NCI-H82 treated with DMSO at 0.1 percent for 48 hours (cell line): Measurements from ENCODE around the gene MLLT1.

Experiments used
- DNase-seq: peaks from one replicate; lab custom pipeline; 2025; ENCODE audit not compliant: unreplicated experiment; lab: John Stamatoyannopoulos, UW

The MLLT1 gene

GRCh38 chr19:6259312-6259861 is 20.4 kb downstream of the MLLT1 start:
- DNase-seq = no peak

DNA sequence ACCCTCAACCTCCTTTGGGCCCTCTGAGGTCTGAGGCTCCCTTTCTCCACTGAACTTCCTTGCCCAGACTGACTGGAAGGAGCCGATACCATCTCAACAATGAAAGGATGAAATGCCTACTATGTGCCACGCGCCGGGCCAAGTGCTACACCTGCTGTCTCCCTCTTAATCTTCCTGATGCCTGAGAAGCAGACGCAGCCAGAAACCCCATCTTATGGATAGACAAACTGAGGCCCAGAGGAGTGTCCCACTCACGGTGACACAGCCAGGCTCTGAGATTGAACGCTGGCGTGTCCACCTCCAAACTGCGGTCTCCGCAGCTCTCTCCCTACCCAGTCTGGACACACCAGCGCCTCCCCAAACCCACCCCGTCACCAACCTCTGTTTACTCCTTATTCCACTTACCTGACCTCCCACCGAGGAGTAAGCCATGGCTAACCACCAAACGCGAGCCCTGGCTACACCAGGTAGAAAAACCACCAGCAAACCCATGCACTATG is 20.9 kb downstream of the MLLT1 start:
- DNase-seq = no peak

- no peak for DNase-seq
Measured at GRCh38 chr19:6253954-6254733, 25.6 kb downstream of the MLLT1 start.

- DNase-seq = no peak
Measured at GRCh38 chr19:6252066-6252465, 27.7 kb downstream of the MLLT1 start.

DNA sequence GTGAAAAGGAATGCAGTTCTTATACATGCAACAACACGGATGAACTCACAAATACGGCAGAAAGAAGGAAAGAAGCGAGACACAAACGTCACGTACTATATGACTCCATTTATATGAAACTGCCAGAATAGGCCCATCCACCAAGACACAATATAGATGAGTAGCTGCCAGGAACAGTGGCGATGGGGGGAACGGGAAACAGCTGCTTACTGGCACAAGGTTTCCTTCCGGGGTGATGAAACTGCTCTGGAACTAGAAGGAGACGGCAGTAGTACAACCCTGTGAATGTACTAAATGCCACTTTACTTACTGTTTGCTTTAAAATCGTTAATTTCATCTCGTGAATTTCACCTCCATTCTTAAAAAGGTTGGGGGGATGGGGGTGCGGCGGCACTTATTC is 28.9 kb downstream of the MLLT1 start:
- no peak for DNase-seq

DNA sequence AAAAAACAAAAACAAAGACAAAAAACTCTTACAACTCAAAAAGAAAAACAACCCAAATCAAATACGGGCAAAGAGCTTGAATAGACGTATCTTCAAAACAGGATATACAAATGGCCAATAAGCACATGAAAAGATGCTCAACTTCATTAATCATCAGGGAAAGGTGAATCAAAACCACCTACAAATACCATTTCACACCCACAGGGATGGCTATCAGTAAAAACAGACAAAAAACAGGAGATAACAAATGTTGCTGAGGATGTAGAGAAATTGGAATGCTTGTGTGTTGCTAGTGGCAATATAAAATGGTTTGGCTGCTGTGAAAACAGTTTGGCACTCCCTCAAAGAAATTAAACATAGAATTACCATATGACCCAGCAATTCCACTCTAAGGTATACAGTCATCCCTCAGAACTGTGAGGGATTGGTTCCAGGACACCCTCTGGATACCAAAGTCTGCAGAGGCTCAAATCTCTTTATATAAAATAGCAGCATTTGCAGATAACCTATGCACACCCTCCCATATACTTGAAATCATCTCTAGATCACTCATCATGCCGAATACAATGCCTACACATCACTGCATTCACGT is 29.7 kb downstream of the MLLT1 start:
- DNase-seq = no peak

DNA sequence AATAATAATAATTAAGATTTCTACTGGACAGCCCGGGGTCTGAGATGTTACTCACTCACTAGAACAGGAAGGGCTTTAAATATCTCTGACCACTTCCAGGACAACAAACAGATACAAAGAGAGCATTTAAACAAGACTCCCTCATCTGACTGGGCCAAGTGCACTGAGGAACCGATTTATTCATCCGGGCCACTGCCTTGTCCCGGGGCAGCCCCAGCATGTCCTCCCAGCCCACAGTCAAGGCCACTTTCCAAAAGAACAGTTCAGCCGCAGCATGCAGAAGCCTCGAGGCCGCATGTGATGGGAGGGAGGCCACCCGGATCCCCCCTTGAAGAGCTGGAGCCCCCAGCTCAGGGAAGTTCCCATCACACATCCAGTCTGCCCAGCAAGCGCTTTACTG is 30.5 kb downstream of the MLLT1 start:
- DNase-seq = no peak

GRCh38 chr19:6248844-6249243 is 30.9 kb downstream of the MLLT1 start:
- DNase-seq = no peak

DNA sequence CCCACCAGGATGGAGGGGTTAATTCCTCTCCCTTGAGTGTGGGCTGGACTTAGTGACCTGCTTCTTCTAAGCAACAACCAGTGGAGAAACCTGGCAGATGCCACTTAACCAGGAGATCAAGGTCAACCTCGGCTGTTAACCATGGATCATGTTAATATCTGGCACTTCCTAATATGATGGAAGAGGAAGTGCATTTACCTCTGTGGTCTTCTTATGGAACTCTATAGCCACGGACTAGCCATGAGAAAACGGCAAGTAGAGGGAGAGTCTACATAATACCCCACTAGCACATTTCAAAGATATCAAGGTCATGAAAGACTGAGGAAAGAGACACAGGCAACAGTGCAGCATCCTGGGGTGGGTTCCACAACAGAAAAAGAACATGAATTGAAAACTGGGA is 31.4 kb downstream of the MLLT1 start:
- DNase-seq = no peak

- DNase-seq = no peak
Measured at GRCh38 chr19:6247007-6247288, 32.8 kb downstream of the MLLT1 start.

- DNase-seq = no peak
Measured at GRCh38 chr19:6246174-6247006, 33.4 kb downstream of the MLLT1 start.

- no peak for DNase-seq
Measured at GRCh38 chr19:6242677-6243076, 37.1 kb downstream of the MLLT1 start.

DNA sequence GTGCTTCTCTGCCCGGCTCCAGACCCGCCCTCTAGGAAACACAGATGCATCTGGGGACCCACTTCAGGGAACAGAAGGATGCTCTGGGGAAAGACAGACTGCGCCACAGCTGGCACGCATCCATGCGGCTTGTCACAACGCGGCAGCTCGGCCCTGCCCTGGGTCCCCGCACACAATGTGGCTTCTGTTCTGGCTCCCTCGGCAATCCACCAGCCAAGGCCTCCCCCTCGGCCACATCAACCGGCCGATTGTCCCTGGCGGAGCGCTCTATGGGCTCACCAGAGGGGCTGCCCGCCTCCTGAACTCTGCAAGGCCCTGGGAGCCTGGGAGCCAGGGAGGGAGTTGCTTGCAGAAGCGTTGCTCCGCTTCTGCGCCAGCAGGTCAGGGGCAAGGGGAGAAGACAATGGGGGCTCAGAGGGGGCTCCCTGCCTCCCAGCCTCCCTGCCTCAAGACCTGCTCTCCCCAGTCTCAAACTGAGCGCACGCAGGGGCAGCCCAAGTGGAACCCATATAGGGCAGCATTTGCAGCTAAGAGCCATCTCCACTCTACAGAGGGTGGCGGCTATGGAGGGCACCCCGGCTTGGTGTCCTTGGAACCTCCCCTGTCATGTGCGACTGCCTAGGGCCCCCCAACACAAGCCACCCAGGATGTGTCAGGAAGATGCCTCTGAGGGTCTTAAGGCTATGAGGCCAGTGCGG is 37.9 kb downstream of the MLLT1 start:
- DNase-seq = no peak

DNA sequence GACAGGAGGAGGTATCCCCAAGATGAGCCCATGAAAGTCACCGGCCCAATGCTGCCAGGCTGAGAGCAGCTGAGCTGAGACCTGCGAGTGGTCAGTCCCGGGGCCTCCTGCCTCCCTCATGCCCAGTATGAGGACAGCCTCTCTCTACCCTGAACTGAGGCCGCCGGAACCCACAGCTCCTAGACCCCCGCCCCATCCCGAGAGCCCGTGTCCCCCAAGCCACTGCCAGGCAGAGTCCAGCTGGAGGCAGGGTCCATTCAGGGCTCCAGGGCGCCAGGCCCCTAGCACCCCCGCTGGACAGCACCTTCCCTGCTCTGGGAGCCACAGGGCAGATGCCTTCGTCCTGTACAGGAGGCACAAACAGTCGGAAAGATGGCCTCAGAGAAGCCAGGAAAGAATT is 38.7 kb downstream of the MLLT1 start:
- no peak for DNase-seq

DNA sequence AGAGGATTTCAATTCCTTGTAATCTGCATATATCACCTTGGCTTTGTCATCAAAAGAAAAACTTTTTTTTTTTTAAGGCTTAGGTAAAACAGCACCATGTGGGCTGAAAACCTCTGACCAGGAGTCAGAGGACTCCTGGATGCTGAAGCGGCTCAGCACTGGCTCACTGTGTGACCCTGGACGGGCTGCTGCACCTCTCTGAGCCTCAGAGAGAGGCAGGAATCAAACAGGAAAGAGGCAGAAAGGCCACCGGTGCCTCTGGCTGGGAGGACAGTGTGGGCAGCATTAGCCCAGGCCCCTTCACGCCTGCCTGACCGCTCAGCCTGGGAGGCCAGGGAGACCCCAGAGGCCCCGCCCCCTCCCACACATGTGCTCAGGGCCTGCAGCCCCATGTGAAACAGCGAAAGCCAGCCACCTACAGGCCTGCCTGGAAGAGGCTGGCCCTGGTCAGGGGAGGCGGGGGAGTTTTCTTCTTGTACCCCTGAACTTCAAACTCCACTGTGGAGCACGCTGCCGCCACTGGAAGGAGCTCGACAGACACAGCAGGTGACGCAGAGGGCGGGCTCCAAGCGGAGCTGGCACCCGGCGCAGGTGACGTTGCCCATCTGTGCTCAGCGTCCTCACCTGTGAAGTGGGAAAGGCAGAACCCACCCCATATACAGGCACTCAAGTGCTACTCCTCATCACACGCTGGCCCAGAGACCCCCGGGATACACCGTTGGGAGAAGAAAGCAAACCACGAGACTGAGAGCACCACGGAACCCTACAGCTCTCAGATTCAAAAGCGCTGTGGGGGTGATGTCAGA is 39.7 kb downstream of the MLLT1 start:
- DNase-seq = no peak

- no peak for DNase-seq
Measured at GRCh38 chr19:6239401-6239844, 40.4 kb downstream of the MLLT1 start.

DNA sequence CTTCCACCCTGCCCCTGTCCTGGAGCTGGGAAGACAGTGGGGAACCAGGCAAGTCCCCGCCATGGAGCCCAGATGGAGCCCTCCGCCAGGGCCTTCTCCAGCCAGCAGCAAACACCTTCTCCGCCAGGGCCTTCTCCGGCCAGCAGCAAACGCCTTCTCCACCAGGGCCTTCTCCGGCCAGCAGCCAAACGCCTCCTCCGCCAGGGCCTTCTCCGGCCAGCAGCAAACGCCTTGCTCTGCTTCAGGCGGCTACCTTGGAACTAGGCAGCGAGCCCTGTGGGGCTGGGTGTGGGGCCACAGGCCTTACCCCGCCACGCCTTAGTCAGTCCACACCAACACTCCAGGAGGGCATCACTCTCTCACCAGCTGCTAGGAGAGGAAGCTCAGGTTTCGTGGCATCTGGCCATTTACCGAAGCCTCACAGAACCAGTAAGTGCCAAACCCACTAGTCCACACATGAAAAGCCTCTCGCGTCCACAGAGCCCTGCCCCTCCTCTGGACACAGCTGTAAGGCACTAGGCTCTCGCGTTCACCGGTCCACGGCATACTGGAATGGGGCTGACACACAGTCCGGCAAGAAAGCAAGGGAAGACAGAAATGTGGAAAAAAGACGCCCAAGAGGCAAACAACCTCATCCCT is 41.0 kb downstream of the MLLT1 start:
- DNase-seq = no peak

- DNase-seq = no peak
Measured at GRCh38 chr19:6238256-6238642, 41.5 kb downstream of the MLLT1 start.

DNA sequence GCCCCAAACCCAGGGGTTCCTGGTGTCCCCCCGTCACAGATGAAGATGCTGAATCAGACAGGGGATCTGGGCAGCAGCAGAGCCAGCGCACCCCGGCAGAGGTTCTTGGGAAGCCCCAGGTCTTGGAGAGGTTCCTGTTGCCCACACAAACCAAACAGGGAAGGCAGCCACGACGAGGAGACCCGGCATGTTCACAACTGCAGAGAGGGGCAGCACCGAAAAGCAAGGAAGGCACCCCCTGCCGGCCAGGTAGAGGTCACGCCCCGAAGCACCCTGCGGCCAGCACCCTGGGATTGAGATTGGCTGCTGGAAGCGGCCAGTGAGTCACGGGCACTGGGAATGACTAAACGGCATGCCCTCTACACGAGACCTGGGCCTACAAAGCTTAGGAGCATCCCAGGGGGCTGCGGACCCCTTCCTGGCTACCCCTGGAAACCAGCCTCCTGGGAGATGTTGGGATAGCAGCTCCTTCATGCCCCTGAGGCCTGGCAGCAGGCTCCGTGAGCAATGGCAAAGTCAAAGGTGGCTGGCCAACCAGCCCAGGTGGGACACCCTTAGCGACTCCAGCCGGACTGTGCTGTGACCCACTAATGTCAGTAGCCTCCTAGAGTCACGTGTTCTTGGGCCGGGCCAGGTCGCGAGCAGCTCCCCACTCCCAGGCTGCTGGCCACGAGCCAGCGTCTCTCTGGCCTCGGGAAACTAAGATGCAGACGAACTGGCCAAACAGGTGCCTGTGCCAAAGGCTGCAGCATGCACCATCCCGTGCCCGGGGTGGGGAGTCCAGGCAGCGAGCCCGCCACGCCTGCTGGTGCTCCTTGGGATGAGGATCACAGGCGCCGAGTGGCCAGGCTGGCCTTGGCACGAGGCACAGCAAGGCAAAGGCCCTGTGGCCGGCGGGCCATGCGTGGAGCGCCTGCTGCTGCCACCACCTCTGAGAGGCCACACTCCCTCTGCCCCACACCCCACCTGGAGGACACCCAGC is 43.2 kb downstream of the MLLT1 start:
- DNase-seq = no peak
